ENCODE data around the gene ACSL1.

Gene ACSL1

DNA sequence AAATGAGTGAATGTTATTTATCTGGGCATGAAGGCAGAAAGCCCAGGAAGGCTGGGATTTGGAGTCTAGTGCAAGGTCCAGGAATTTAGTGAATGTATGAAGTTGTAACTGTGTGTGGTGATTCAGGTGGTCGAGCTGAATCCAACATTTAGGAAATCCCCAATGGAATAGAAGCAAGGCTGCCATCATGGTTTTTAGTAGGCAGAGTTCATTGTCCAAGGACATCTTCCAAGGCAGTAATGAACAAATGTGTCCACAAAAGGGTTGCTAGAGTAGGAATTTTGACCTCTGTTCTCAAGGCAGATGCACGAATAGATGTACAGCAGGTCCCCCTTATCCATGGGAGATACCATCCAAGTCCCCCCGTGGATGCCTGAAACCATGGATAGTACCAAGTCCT lies 42.9 kb upstream of the ACSL1 start:
- Histone ChIP-seq H3K27me3 (ENCODE audit: insufficient read depth, poor library complexity, severe bottlenecking) (no peaks in the 10 kb centered on the region), H3K4me3 (replicated peaks; ENCODE audit: insufficient read depth, low read length) (no peak overlapping the region), H3K27ac (replicated peaks) (no peak overlapping the region)
- TF ChIP-seq SPI1 (IDR thresholded peaks at IDR 0.05; ENCODE audit: borderline replicate concordance, low read depth) (no peak), POLR2AphosphoS5 (IDR thresholded peaks at IDR 0.05; ENCODE audit: low read depth) (no peak), REST (IDR thresholded peaks at IDR 0.05; ENCODE audit: insufficient replicate concordance, low read depth) (no peak), GABPA (IDR thresholded peaks at IDR 0.05; ENCODE audit: low read depth) (no peak)
- TF ChIP-seq, protein P1, sequence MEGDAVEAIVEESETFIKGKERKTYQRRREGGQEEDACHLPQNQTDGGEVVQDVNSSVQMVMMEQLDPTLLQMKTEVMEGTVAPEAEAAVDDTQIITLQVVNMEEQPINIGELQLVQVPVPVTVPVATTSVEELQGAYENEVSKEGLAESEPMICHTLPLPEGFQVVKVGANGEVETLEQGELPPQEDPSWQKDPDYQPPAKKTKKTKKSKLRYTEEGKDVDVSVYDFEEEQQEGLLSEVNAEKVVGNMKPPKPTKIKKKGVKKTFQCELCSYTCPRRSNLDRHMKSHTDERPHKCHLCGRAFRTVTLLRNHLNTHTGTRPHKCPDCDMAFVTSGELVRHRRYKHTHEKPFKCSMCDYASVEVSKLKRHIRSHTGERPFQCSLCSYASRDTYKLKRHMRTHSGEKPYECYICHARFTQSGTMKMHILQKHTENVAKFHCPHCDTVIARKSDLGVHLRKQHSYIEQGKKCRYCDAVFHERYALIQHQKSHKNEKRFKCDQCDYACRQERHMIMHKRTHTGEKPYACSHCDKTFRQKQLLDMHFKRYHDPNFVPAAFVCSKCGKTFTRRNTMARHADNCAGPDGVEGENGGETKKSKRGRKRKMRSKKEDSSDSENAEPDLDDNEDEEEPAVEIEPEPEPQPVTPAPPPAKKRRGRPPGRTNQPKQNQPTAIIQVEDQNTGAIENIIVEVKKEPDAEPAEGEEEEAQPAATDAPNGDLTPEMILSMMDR (IDR thresholded peaks at IDR 0.05; ENCODE audit: insufficient read depth, low read length), result no peak
- no peak for DNase-seq (ENCODE audit: low read depth in 1 of 2, low spot score in 1 of 2)

DNA sequence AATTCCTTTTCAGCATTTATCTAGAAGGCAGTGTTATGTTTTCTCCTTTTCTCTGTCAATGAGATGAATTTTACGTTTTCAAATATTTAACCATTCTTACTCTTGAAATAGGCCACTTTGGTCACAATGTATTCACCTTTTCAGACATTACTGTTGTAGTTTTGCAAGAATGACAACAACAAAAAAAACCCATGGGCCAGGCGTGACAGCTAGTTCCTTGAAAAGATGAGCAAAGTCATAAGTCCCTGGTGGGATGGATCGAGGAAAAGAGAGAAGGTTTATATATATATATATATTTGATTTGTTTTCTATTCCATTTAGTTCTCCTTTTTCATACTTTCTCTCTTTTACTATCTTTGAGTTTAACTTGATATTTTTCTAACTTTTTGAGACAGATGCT lies 38.1 kb upstream of the ACSL1 start:
- Histone ChIP-seq H3K27me3 (ENCODE audit: insufficient read depth, poor library complexity, severe bottlenecking) (no peaks in the 10 kb centered on the region), H3K4me3 (replicated peaks; ENCODE audit: insufficient read depth, low read length) (no peak overlapping the region), H3K27ac (replicated peaks) (no peak overlapping the region)
- no peak for DNase-seq (ENCODE audit: low read depth in 1 of 2, low spot score in 1 of 2)
- TF ChIP-seq, protein P1 (IDR thresholded peaks at IDR 0.05; ENCODE audit: insufficient read depth, low read length), result no peak
- TF ChIP-seq GABPA (IDR thresholded peaks at IDR 0.05; ENCODE audit: low read depth) (no peak), REST (IDR thresholded peaks at IDR 0.05; ENCODE audit: insufficient replicate concordance, low read depth) (no peak), SPI1 (IDR thresholded peaks at IDR 0.05; ENCODE audit: borderline replicate concordance, low read depth) (no peak), POLR2AphosphoS5 (IDR thresholded peaks at IDR 0.05; ENCODE audit: low read depth) (no peak)

DNA sequence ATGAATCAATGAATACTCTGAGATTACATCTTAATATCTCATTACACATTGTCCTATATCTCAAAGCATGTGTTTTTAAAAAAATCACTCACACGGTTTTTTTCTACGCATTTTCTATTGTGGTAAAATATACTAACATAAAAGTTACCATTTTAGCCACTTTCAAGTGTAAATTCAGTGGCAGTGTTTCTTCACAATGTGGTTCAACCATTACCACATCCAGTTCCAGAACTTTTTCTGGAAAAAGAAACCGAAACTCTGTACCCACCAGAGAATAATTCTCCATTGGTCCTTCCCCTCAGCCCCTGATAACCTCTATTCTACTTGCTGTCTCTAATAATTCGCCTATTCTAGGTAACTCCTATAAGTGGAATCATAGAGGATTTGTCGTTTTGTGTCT lies 35.3 kb upstream of the ACSL1 start:
- TF ChIP-seq REST (IDR thresholded peaks at IDR 0.05; ENCODE audit: insufficient replicate concordance, low read depth) (no peak), GABPA (IDR thresholded peaks at IDR 0.05; ENCODE audit: low read depth) (no peak), SPI1 (IDR thresholded peaks at IDR 0.05; ENCODE audit: borderline replicate concordance, low read depth) (no peak), POLR2AphosphoS5 (IDR thresholded peaks at IDR 0.05; ENCODE audit: low read depth) (no peak)
- TF ChIP-seq, protein P1 (IDR thresholded peaks at IDR 0.05; ENCODE audit: insufficient read depth, low read length), result no peak
- H3K27me3 ChIP-seq (ENCODE audit: insufficient read depth, poor library complexity, severe bottlenecking), result no peaks in the 10 kb centered on the region
- H3K27ac ChIP-seq (replicated peaks), result peak overlapping the region; percentile 66
- DNase-seq (ENCODE audit: low read depth in 1 of 2, low spot score in 1 of 2), result no peak
- H3K4me3 ChIP-seq (replicated peaks; ENCODE audit: insufficient read depth, low read length), result no peak overlapping the region

Data from HL-60 (cell line).